GM21447 (cell line): ENCODE results near the gene ZC3H12C.
"Not testable (repeated sequence)": the region's sequence is repeated elsewhere in the genome, so short reads cannot be mapped to it uniquely, and the experiment has no call there.

ENCODE experiments used
- ATAC-seq: cut with Tn5 transposase; IDR thresholded peaks from one replicate; pipeline ENCODE4 v1.9.1; 2021; ENCODE audit not compliant: unreplicated experiment

ZC3H12C gene

DNA sequence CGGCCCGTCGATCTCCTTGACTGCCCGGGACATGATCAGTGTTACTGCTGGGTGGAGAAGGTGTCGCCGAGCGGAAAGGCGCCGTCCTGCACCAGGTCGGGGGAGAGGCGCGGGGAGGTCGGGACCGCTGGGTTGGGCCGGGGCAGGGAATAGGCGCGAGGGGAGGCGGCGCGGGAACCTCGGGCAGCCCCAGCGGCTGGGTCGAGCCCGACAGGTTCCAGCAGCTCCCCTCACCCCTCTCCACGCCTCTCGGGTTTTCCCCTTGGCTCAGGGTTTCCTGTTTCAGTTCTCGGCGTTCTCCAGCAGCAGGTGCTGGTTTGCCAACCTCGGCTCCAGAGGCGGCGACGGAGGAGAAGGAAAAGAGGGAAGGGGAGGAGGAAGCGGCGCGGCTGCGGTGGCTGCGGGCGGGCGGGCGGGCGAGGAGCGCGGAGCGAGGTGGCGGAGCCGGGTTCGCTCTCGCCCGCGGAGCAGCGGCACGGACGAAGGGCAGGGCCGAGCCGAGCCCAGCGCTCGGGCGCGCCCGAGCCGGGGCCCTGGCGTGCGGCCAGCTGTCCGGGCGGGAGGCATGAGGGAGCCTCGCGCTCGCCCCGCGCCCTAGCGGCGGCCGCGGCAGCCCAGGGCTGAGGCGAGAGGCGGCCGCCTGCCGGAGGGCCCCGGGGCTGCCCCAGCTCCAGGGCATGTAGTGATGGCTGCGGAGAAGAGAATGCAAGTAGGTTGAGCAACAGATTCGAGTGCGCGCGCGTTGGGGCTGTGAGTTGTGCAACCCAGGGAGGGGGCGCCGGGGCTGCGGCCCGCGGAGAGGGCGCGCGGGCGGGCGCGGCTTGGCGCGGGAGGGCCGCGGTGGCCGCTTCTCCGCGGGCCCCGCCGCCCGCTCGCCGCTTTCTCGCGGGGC is at the start of gene ZC3H12C:
Gene ZC3H12C (plus strand): TSS at position 878 of the 892 bp plus-strand sequence. CDS start 20 bp downstream, outside the sequence.
- ATAC-seq = peak; percentile 54

DNA sequence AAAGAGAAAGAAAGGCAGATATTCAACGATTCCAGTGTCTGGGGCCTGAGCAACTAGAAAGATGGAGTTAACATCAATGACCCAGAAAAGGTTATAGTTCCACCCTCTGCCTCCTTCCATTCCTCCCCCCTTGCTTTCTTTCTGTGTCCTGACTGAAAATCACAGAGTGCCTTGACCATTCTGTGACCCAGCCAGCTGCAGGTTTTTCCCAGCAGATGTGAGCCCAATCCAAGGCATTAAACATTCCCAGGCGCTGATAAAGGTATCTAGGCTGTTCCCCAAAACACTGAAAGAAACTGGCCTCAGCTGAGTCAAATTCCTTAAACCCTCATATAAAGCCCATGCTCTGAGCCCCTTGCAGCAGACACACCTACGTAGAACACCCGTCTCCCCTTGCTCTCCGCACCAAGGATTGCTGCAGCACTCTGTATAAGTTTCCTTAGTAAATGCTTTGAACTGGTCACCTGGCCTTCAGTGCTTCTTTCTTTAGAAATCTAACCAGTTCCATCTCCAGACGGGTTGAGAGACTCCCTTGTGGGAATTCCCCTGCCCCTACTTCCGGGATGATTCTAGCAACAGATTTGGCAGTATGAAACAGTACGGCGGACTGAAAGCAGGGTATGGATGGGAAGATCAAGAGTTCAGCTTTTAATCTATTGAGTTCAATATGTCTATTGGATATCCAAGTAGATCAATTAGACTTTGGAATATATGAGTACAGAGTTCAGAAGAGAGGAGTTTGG is 48.8 kb upstream of the ZC3H12C start:
- no peak for ATAC-seq

DNA sequence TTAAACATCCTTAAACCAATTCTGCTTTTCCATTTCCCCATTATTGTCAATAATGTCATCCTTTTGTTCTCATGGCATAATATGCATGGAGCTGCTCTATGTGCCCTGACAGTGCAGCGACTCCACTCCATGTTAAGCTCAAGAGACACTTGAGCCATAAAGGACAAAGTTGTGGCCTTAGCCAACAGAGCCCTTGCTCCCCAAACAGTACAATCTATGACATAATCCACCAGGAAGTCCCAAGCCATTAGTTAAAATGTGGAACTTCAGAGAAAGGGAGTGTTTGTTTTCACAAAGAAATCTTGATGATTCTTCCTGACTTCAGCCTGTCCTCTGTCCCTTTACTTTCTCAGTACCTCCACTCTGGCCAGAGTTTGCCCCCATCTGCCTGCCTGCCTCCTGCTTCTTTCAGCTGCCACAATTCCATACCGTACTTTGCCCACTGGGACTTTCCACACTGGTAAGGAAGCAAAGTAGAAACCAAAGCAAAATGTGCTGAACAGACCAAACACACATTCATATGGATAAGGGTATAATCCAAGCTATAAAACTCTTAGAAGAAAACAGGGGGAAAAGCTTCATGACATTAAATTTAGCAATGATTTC is 46.3 kb upstream of the ZC3H12C start:
- ATAC-seq = no peak

DNA sequence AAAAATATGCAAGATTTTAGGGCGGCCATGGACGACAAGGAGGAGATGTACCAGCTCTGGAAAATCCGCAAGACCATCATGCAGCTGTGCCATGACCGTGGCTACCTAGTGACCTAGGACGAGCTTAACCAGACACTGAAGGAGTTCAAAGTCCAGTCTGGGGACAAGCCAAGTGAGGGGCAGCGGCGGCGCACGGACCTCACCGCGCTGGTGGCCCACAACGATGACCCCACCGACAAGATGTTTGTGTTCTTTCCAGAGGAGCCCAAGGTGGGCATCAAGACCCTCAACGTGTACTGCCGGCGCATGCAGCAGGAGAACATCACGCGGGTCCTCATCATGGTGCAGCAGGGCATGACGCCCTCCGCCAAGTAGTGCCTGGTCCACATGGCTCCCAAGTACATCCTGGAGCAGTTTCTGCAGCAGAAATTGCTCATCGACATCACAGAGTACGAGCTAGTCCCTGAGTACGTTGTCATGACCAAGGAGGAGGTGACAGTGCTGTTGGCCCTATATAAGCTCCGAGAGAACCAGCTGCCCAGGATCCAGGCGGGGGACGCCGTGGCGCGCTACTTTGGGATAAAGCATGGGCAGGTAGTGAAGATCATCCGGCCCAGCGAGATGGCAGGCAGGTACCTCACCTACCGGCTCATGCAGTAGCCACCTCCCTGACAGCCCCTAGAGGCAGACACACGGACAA is 43.5 kb upstream of the ZC3H12C start:
- no peak for ATAC-seq

DNA sequence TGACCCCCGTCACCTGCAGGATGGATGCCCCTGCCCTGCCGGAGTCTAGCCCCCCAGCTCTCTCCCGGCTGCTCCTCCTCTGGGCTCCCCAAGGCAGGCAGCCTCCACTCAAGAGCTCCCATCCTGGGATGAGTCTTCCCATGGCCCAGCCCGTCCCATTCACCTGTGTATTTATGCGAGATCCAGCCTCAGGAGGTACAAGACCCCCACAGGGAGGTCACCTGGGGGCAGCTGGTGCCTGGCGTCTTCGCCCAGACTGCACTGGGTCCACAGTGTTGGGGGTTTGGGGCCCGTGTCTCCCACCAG is 43.0 kb upstream of the ZC3H12C start:
- no peak for ATAC-seq

DNA sequence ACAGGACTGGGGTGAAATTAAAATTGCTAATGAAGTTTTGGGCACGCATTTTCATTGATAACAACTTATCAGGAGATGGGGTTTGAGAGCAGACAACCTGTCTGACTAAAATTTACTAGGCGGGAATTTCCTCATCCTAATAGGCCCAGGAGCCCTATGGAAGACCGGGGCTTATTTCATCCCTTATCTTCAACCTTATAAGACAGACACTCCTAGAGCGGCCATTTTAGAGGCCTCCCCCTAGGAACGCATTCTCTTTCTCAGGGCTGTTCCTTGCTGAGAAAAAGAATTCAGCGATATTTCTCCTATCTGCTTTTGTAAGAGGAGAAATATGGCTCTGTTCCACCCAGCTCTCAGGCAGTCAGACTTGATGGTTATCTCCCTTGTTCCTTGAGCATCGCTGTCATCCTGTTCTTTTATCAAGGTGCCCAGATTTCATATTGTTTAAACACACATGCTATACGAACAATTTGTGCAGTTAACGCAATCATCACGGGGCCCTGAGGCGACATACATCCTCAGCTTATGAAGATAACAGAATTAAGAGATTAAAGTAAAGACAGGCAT is 39.3 kb upstream of the ZC3H12C start:
- no peak for ATAC-seq

- ATAC-seq = no peak
These were observed 36.2 kb upstream of the ZC3H12C start for GRCh38 chr11:110056956-110057355.

GRCh38 chr11:110059706-110060463 is 33.3 kb upstream of the ZC3H12C start:
- no peak for ATAC-seq

- no peak for ATAC-seq
These were observed 31.9 kb upstream of the ZC3H12C start for GRCh38 chr11:110061296-110061695.

- ATAC-seq = no peak
These were observed 30.9 kb upstream of the ZC3H12C start for GRCh38 chr11:110062247-110062646.

- no peak for ATAC-seq
These were observed 28.0 kb upstream of the ZC3H12C start for GRCh38 chr11:110065189-110065588.

- ATAC-seq = not testable (repeated sequence)
These were observed 25.2 kb upstream of the ZC3H12C start for GRCh38 chr11:110068001-110068400.

GRCh38 chr11:110069158-110069737 is 23.9 kb upstream of the ZC3H12C start:
- peak; percentile 54 for ATAC-seq

- ATAC-seq = no peak
These were observed 23.0 kb upstream of the ZC3H12C start for GRCh38 chr11:110070176-110070575.

DNA sequence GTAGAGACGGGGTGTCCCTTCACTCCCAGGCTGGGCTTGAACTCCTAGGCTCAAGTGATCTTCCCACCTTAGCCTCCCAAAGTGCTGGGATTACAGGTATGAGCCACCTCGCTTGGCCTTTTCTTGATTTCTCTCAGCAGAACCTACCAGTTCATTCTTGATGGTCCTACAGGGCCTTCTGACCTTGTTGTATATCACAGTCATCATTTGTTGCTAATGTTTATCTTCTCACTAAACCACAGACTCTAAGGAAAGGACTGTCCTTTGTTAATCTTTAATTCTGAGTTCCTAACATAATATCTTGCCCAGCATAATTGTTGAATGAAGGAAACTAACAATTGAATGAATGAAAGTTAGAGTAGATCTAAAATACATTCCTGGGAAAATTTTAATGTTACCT is 22.0 kb upstream of the ZC3H12C start:
- ATAC-seq = peak; percentile 36

- no peak for ATAC-seq
These were observed 20.3 kb upstream of the ZC3H12C start for GRCh38 chr11:110072930-110073329.

GRCh38 chr11:110074499-110074898 is 18.7 kb upstream of the ZC3H12C start:
- no peak for ATAC-seq

- no peak for ATAC-seq
These were observed 17.9 kb upstream of the ZC3H12C start for GRCh38 chr11:110075105-110075846.

DNA sequence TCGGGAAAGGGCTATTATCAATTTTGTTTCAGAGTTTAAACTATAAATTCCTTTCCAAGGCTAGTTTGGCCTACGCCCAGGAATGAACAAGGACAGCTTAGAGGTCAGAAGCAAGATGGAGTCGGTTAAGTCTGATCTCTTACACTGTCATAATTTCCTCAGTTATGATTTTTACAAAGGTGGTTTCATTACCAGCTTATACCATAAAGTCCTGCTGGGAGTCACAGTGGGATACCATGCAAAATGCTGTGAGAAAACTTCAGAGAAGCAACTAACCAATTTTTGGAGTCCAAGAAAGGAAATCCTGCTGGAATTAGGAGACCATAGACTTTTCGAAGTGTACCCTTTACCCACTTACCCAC is 17.4 kb upstream of the ZC3H12C start:
- ATAC-seq = no peak
